HCT116 (cell line): ENCODE data around the gene MAP2K2. TPM values are rescaled to one million over a fixed set of nuclear protein-coding genes. Genes with fewer than 3 reads are reported as not detected.

ENCODE experiments used
- ATAC-seq: fragments of 200-7000 bp; cut with Tn5 transposase; 2 replicates; pipeline ENCODE4 v1.9.1; 2020; ENCODE audit warnings: mild to moderate bottlenecking, moderate library complexity
- BruUV-seq: library from RNA; stranded (reverse); fragments of 400-500 nt; replicated peaks from 2 replicates; lab custom pipeline; 2021; lab: Mats Ljungman, UMichigan
- CTCF ChIA-PET: fragments of 300-600 bp; sonication (Branson Sonifier 250); formaldehyde crosslinking; loops from one replicate; lab custom pipeline; 2021; ENCODE audit warnings: antibody characterized with exemption; lab: Charles Lee
- POLR2A ChIA-PET: fragments of 300-600, 350-600 bp; sonication (Branson Sonifier 250); formaldehyde crosslinking; loops from one replicate; lab custom pipeline; 2021; ENCODE audit warnings: antibody characterized with exemption; lab: Charles Lee
- RAD21 ChIA-PET, 2 experiments: fragments of 300-600 bp; sonication (Branson Sonifier 250); formaldehyde crosslinking; loops; one replicate each; lab custom pipeline; 2023; ENCODE audit warnings: low total read pairs in 2 of 2; ENCODE audit not compliant: uncharacterized antibody in 2 of 2, unreplicated experiment in 2 of 2, low non-redundant PET in 1 of 2; lab: Charles Lee
- DNase-seq: peaks from one replicate; pipeline ENCODE4 v3.0.0-alpha.2; 2010; ENCODE audit warnings: low read depth, low spot score
- H2AFZ ChIP-seq: fragments of 200-600 bp; shearing (Covaris generic), sonication (generic); 2 replicates; pipeline ENCODE4 v1.6.1; 2017; ENCODE audit warnings: low read depth, mixed run types, mixed read lengths, antibody characterized with exemption, low read length; ENCODE audit not compliant: poor library complexity, severe bottlenecking
- H3K27ac ChIP-seq: 2 replicates; pipeline ENCODE4 v1.5.1; 2012; ENCODE audit warnings: low read depth, low read length
- H3K27me3 ChIP-seq: fragments of 200-600 bp; sonication (generic); 2 replicates; pipeline ENCODE4 v1.6.1; 2016; ENCODE audit warnings: mixed run types, low read length, mixed read lengths; ENCODE audit not compliant: insufficient read depth
- H3K36me3 ChIP-seq, 2 experiments: fragments of 200-500 bp in 1 of 2; fragments of 200-600 bp in 1 of 2; sonication (Bioruptor generic) in 1 of 2; sonication (generic) in 1 of 2; 2 replicates each; pipeline versions ENCODE4 v1.5.1 to v1.6.1; 2014 to 2016; ENCODE audit warnings: low read length in 2 of 2, inconsistent platforms in 1 of 2, mixed read lengths in 1 of 2, mixed run types in 1 of 2; ENCODE audit not compliant: insufficient read depth in 2 of 2, control insufficient read depth in 1 of 2
- H3K4me1 ChIP-seq, 2 experiments: fragments of 200-600 bp in 1 of 2; sonication (generic) in 1 of 2; 2 replicates each; pipeline versions ENCODE4 v1.5.1 to v1.6.1; 2012 to 2017; ENCODE audit warnings: low read length in 2 of 2, inconsistent platforms in 1 of 2, mild to moderate bottlenecking in 1 of 2, mixed read lengths in 1 of 2, mixed run types in 1 of 2, moderate library complexity in 1 of 2; ENCODE audit not compliant: insufficient read depth in 2 of 2, control insufficient read depth in 1 of 2
- H3K4me2 ChIP-seq: fragments of 200-600 bp; sonication (generic); 2 replicates; pipeline ENCODE4 v1.6.1; 2017; ENCODE audit warnings: mixed run types, low read length, mixed read lengths
- H3K4me3 ChIP-seq, 2 experiments: fragments of 200-600 bp in 1 of 2; sonication (generic) in 1 of 2; replicated peaks in 1 of 2; 2 replicates each; pipeline ENCODE4 v1.5.1; 2011 to 2016; ENCODE audit warnings: low read length in 2 of 2, control low read depth in 1 of 2, low read depth in 1 of 2, mild to moderate bottlenecking in 1 of 2, mixed read lengths in 1 of 2, mixed run types in 1 of 2
- H3K79me2 ChIP-seq: fragments of 200-600 bp; sonication (generic); 2 replicates; pipeline ENCODE4 v1.6.1; 2017; ENCODE audit warnings: mild to moderate bottlenecking, mixed run types, low read length, moderate library complexity, mixed read lengths; ENCODE audit not compliant: insufficient read depth
- H3K9ac ChIP-seq: fragments of 200-600 bp; sonication (generic); 2 replicates; pipeline ENCODE4 v1.6.1; 2016; ENCODE audit warnings: low read length, mixed read lengths
- H3K9me2 ChIP-seq: fragments of 200-600 bp; sonication (generic), shearing (Covaris generic); 2 replicates; pipeline ENCODE4 v1.6.1; 2017; ENCODE audit warnings: mixed run types, mild to moderate bottlenecking, moderate library complexity; ENCODE audit not compliant: insufficient read depth
- H3K9me3 ChIP-seq, 2 experiments: fragments of 200-500 bp in 1 of 2; fragments of 200-600 bp in 1 of 2; sonication (Bioruptor generic) in 1 of 2; sonication (generic) in 1 of 2; 2 replicates each; pipeline ENCODE4 v1.6.1; 2014 to 2017; ENCODE audit warnings: low read length in 2 of 2, mixed read lengths in 2 of 2, inconsistent platforms in 1 of 2, low read depth in 1 of 2, mild to moderate bottlenecking in 1 of 2, mixed run types in 1 of 2, moderate library complexity in 1 of 2; ENCODE audit not compliant: control insufficient read depth in 1 of 2, insufficient read depth in 1 of 2
- H4K20me1 ChIP-seq: fragments of 200-600 bp; sonication (generic), shearing (Covaris generic); 2 replicates; pipeline ENCODE4 v1.6.1; 2017; ENCODE audit warnings: mixed run types, mild to moderate bottlenecking, moderate library complexity; ENCODE audit not compliant: insufficient read depth
- CEBPB ChIP-seq: IDR thresholded peaks from 2 replicates; pipeline ENCODE4 v1.6.1; 2012; ENCODE audit warnings: low read depth
- EGR1 ChIP-seq: IDR thresholded peaks from 2 replicates; pipeline ENCODE4 v1.6.1; 2012; ENCODE audit warnings: low read depth
- ELF1 ChIP-seq: IDR thresholded peaks from 2 replicates; pipeline ENCODE4 v1.6.1; 2012; ENCODE audit warnings: low read depth, borderline replicate concordance
- EZH2 ChIP-seq: fragments of 200-600 bp; sonication (generic); IDR thresholded peaks from 2 replicates; pipeline ENCODE4 v1.6.1; 2017; ENCODE audit warnings: antibody characterized with exemption, mixed run types
- EZH2phosphoT487 ChIP-seq: fragments of 200-600 bp; IDR thresholded peaks from 2 replicates; pipeline ENCODE4 v1.6.1; 2018; ENCODE audit warnings: antibody characterized with exemption, borderline replicate concordance
- FOSL1 ChIP-seq: IDR thresholded peaks from 2 replicates; pipeline ENCODE4 v1.6.1; 2012; ENCODE audit warnings: low read depth
- POLR2A ChIP-seq: IDR thresholded peaks from 2 replicates; pipeline ENCODE4 v1.7.0; 2011; ENCODE audit warnings: borderline replicate concordance; ENCODE audit not compliant: insufficient read depth, insufficient read length; ENCODE audit errors: extremely low read depth
- POLR2AphosphoS5 ChIP-seq: IDR thresholded peaks from 2 replicates; pipeline ENCODE4 v1.6.1; 2011; ENCODE audit warnings: mild to moderate bottlenecking, low read depth, low read length, moderate library complexity
- RAD21 ChIP-seq: IDR thresholded peaks from 2 replicates; pipeline ENCODE4 v1.6.1; 2012; ENCODE audit warnings: low read depth, mild to moderate bottlenecking
- SIN3A ChIP-seq: IDR thresholded peaks from 2 replicates; pipeline ENCODE4 v1.6.1; 2012; ENCODE audit warnings: low read depth
- SP1 ChIP-seq: IDR thresholded peaks from 2 replicates; pipeline ENCODE4 v1.6.1; 2012; ENCODE audit warnings: low read depth
- SRF ChIP-seq: IDR thresholded peaks from 2 replicates; pipeline ENCODE4 v1.6.1; 2012; ENCODE audit warnings: low read depth
- ZFX ChIP-seq: fragments of 450-650 bp; IDR thresholded peaks from 2 replicates; pipeline ENCODE4 v1.6.1; 2017
- ZNF274 ChIP-seq: fragments of 200-500 bp; sonication (Bioruptor generic); IDR thresholded peaks from 2 replicates; pipeline ENCODE4 v1.6.1; 2014; ENCODE audit warnings: mild to moderate bottlenecking, low read depth, low read length, inconsistent platforms
- intact Hi-C: fragments of 100-400 bp; cut with micrococcal nuclease; formaldehyde crosslinking; loops from 2 replicates; pipeline ENCODE4 v1.10.0; 2022
- total RNA-seq: library from RNA; stranded (reverse); gene quantifications from one replicate; pipeline ENCODE4 v1.2.1, GENCODE V29; 2021; ENCODE audit not compliant: unreplicated experiment
- TF ChIP-seq, protein P1 (sequence below): IDR thresholded peaks from 2 replicates; pipeline ENCODE4 v1.6.1; 2012
- TF ChIP-seq, protein P2 (sequence below): IDR thresholded peaks from 2 replicates; pipeline ENCODE4 v1.6.1; 2012
- TF ChIP-seq, protein P3 (sequence below): IDR thresholded peaks from 2 replicates; pipeline ENCODE4 v1.6.1; 2012; ENCODE audit warnings: low read depth
- TF ChIP-seq, protein P4 (sequence below): IDR thresholded peaks from 2 replicates; pipeline ENCODE4 v1.6.1; 2011; ENCODE audit warnings: mild to moderate bottlenecking, low read length, moderate library complexity; ENCODE audit not compliant: insufficient replicate concordance; ENCODE audit errors: extremely low read depth

MAP2K2 gene
- total RNA-seq, 1 experiment from 2014 or later: 186 TPM

DNA sequence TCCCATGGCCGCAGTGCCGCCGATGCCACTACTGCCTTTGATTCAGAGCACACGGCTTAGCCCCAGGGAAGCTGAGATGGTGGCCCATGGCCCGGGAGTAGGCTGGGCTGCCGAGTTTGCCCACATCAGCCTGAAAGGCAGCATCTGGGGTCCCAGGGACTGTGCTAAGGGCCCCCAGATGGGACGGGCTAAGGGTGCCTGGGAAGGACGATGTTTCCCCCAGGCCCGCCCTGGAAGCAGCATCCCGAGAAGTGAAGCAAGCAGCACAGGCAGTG, 22.5 kb downstream of the MAP2K2 start:
- Histone ChIP-seq H4K20me1 (no peaks in the 10 kb centered on the region), H3K27ac (no peak overlapping the region), H3K4me1 (peaks cover 0 to 26% of the 10 kb centered on the region in 2 experiments; a peak in 3 of 4 replicates), H3K9me3 (no peaks in the 10 kb centered on the region), H3K79me2 (no peaks in the 10 kb centered on the region), H3K27me3 (no peaks in the 10 kb centered on the region), H3K4me3 (no peak overlapping the region), H2AFZ (no peak overlapping the region), H3K36me3 (peaks cover 14 to 20% of the 10 kb centered on the region in 2 experiments), H3K9me2 (no peaks in the 10 kb centered on the region), H3K9ac (no peak overlapping the region), H3K4me2 (no peak overlapping the region)
- intact Hi-C loops: no loop called here
- TF ChIP-seq POLR2AphosphoS5: no peak
- TF ChIP-seq ZNF274: no peak
- TF ChIP-seq, protein P1, sequence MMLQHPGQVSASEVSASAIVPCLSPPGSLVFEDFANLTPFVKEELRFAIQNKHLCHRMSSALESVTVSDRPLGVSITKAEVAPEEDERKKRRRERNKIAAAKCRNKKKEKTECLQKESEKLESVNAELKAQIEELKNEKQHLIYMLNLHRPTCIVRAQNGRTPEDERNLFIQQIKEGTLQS: no peak
- TF ChIP-seq SRF: no peak
- TF ChIP-seq, protein P2, sequence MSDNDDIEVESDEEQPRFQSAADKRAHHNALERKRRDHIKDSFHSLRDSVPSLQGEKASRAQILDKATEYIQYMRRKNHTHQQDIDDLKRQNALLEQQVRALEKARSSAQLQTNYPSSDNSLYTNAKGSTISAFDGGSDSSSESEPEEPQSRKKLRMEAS: no peak
- TF ChIP-seq FOSL1: no peak
- no peak for TF ChIP-seq EZH2
- no peak for TF ChIP-seq SP1
- TF ChIP-seq ELF1: no peak
- no peak for TF ChIP-seq EZH2phosphoT487
- TF ChIP-seq CEBPB: no peak
- TF ChIP-seq ZFX: no peak
- TF ChIP-seq, protein P3, sequence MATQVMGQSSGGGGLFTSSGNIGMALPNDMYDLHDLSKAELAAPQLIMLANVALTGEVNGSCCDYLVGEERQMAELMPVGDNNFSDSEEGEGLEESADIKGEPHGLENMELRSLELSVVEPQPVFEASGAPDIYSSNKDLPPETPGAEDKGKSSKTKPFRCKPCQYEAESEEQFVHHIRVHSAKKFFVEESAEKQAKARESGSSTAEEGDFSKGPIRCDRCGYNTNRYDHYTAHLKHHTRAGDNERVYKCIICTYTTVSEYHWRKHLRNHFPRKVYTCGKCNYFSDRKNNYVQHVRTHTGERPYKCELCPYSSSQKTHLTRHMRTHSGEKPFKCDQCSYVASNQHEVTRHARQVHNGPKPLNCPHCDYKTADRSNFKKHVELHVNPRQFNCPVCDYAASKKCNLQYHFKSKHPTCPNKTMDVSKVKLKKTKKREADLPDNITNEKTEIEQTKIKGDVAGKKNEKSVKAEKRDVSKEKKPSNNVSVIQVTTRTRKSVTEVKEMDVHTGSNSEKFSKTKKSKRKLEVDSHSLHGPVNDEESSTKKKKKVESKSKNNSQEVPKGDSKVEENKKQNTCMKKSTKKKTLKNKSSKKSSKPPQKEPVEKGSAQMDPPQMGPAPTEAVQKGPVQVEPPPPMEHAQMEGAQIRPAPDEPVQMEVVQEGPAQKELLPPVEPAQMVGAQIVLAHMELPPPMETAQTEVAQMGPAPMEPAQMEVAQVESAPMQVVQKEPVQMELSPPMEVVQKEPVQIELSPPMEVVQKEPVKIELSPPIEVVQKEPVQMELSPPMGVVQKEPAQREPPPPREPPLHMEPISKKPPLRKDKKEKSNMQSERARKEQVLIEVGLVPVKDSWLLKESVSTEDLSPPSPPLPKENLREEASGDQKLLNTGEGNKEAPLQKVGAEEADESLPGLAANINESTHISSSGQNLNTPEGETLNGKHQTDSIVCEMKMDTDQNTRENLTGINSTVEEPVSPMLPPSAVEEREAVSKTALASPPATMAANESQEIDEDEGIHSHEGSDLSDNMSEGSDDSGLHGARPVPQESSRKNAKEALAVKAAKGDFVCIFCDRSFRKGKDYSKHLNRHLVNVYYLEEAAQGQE: no peak
- TF ChIP-seq POLR2A: no peak
- no peak for TF ChIP-seq SIN3A
- TF ChIP-seq, protein P4, sequence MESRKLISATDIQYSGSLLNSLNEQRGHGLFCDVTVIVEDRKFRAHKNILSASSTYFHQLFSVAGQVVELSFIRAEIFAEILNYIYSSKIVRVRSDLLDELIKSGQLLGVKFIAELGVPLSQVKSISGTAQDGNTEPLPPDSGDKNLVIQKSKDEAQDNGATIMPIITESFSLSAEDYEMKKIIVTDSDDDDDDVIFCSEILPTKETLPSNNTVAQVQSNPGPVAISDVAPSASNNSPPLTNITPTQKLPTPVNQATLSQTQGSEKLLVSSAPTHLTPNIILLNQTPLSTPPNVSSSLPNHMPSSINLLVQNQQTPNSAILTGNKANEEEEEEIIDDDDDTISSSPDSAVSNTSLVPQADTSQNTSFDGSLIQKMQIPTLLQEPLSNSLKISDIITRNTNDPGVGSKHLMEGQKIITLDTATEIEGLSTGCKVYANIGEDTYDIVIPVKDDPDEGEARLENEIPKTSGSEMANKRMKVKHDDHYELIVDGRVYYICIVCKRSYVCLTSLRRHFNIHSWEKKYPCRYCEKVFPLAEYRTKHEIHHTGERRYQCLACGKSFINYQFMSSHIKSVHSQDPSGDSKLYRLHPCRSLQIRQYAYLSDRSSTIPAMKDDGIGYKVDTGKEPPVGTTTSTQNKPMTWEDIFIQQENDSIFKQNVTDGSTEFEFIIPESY: no peak
- TF ChIP-seq EGR1: no peak
- no peak for TF ChIP-seq RAD21
- ChIA-PET RAD21 (no interaction called here), CTCF (no interaction called here), POLR2A (no interaction called here)
- ATAC-seq (no peak), DNase-seq (no peak)
- no TSS peak for BruUV-seq
